K562 (cell line): ENCODE data around the gene ARID4B. TPM values are rescaled to one million over a fixed set of nuclear protein-coding genes. Genes with fewer than 3 reads are reported as not detected.
A peak's percentile ranks its signal among the peaks of the same experiment; 100 is the strongest.

Source experiments
- BCL6 ChIP-seq: fragments of 250-450 bp; sonication (Bioruptor Pico); IDR thresholded peaks from 2 replicates; pipeline ENCODE4 v1.4.0; 2020
- BRD9 ChIP-seq: fragments of 450-650 bp; IDR thresholded peaks from 2 replicates; pipeline ENCODE4 v1.6.1; 2018; ENCODE audit warnings: low read depth; ENCODE audit not compliant: partially characterized antibody
- MBD2 ChIP-seq: sonication (generic); IDR thresholded peaks from 2 replicates; pipeline ENCODE4 v1.6.1; 2016; ENCODE audit warnings: low read depth, borderline replicate concordance
- POLR2AphosphoS2 ChIP-seq: IDR thresholded peaks from 2 replicates; pipeline ENCODE4 v1.6.1; 2012; ENCODE audit warnings: low read length, improper control_type of control experiment
- PYGO2 ChIP-seq: fragments of 450-650 bp; IDR thresholded peaks from 2 replicates; pipeline ENCODE4 v1.6.1; 2016; ENCODE audit warnings: mild to moderate bottlenecking, missing genetic modification characterization, moderate library complexity, missing compliant biosample characterization
- RAD21 ChIP-seq, 2 experiments: fragments of 250-450 bp in 1 of 2; fragments of 450-650 bp in 1 of 2; sonication (Bioruptor Pico) in 1 of 2; formaldehyde crosslinking in 1 of 2; IDR thresholded peaks in 1 of 2; conservative IDR thresholded peaks in 1 of 2; 2 replicates each; pipeline versions ENCODE4 v1.4.0 to v1.8.0; 2020 to 2022; ENCODE audit warnings: mild to moderate bottlenecking in 2 of 2, moderate library complexity in 1 of 2
- SAFB2 ChIP-seq: fragments of 200-400 bp; formaldehyde crosslinking; IDR thresholded peaks from 2 replicates; pipeline ENCODE4 v1.6.1; 2018; ENCODE audit warnings: borderline replicate concordance, low read length, low read depth, moderate library complexity; ENCODE audit not compliant: severe bottlenecking
- SRSF7 ChIP-seq: fragments of 200-400 bp; formaldehyde crosslinking; optimal IDR thresholded peaks from 2 replicates; pipeline ENCODE3; 2017; ENCODE audit warnings: mild to moderate bottlenecking, low read depth, low read length
- XRCC4 ChIP-seq: IDR thresholded peaks from one replicate; pipeline ENCODE4 v1.6.1; 2011; ENCODE audit not compliant: insufficient read depth, insufficient read length; ENCODE audit errors: extremely low read depth
- ZBTB43 ChIP-seq: sonication (generic); formaldehyde crosslinking; IDR thresholded peaks from 2 replicates; pipeline ENCODE4 v1.8.0; 2023; ENCODE audit warnings: mild to moderate bottlenecking, missing genetic modification reagents
- ZNF282 ChIP-seq: sonication (generic); formaldehyde crosslinking; IDR thresholded peaks from 2 replicates; pipeline ENCODE4 v1.8.1; 2023; ENCODE audit warnings: missing genetic modification reagents
- ZNF518B ChIP-seq: fragments of 250-450 bp; sonication (Bioruptor Pico); IDR thresholded peaks from 2 replicates; pipeline ENCODE4 v1.5.0; 2021; ENCODE audit warnings: mild to moderate bottlenecking, moderate library complexity
- polyA plus RNA-seq, 8 experiments: library from polyadenylated mRNA; depleted of rRNA in 4 of 8; stranded (reverse) in 5 of 8; unstranded in 3 of 8; fragments of >200 nt; fragmentation: Nextera tagmentation in 2 of 8; fragmentation: Illumina TruSeq in 1 of 8; extraction: Ambion mirVana in 2 of 8; extraction: Trizol in 1 of 8; gene quantifications; 2 replicates each; pipeline versions ENCODE4 v1.2.1 to v1.2.3, GENCODE V29; 2011 to 2014; ENCODE audit warnings: inconsistent platforms in 1 of 8, missing spikeins in 1 of 8
- total RNA-seq, 7 experiments: library from RNA; depleted of rRNA in 6 of 7; stranded (reverse); fragments of >200 nt in 6 of 7; fragmentation: Illumina TruSeq in 2 of 7; extraction: Trizol in 2 of 7; gene quantifications; 2 replicates each; pipeline versions ENCODE4 v1.2.1 to v1.2.3, GENCODE V29; 2011 to 2021; ENCODE audit warnings: low replicate concordance in 1 of 7
- TF ChIP-seq, protein P1 (sequence below): fragments of 250-450 bp; sonication (Bioruptor Pico); IDR thresholded peaks from 2 replicates; pipeline ENCODE4 v1.4.0; 2020; ENCODE audit warnings: mild to moderate bottlenecking
- TF ChIP-seq, protein P2 (sequence below): sonication (generic); formaldehyde crosslinking; IDR thresholded peaks from 2 replicates; pipeline ENCODE4 v1.8.0; 2023; ENCODE audit warnings: missing genetic modification reagents, mild to moderate bottlenecking, borderline replicate concordance

Gene ARID4B
- total and polyA plus RNA-seq, 9 of the 15 experiments (the other 6 are each of a cell fraction or from before 2014, with no cell fraction given): 8.4 to 38.9 (median 18.5) TPM

- TF ChIP-seq BCL6 (CRISPR knock-in tag) (no peak), SRSF7 (no peak), XRCC4 (no peak), RAD21 (CRISPR knock-in tag; conservative IDR thresholded peaks at IDR 0.05 in 1 of 2, IDR thresholded peaks at IDR 0.05 in 1 of 2) (no peak; a peak in 1 of 4 replicates), MBD2 (no peak; the same call in 1 of the 2 replicates), SAFB2 (no peak), PYGO2 (tag) (no peak), ZNF282 (CRISPR knock-in tag) (no peak), ZBTB43 (no peak), ZNF518B (CRISPR knock-in tag) (no peak), POLR2AphosphoS2 (peak; percentile 93), BRD9 (no peak)
- TF ChIP-seq, protein P1, sequence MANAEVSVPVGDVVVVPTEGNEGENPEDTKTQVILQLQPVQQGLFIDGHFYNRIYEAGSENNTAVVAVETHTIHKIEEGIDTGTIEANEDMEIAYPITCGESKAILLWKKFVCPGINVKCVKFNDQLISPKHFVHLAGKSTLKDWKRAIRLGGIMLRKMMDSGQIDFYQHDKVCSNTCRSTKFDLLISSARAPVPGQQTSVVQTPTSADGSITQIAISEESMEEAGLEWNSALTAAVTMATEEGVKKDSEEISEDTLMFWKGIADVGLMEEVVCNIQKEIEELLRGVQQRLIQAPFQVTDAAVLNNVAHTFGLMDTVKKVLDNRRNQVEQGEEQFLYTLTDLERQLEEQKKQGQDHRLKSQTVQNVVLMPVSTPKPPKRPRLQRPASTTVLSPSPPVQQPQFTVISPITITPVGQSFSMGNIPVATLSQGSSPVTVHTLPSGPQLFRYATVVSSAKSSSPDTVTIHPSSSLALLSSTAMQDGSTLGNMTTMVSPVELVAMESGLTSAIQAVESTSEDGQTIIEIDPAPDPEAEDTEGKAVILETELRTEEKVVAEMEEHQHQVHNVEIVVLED (CRISPR knock-in tag): no peak
- TF ChIP-seq, protein P2, sequence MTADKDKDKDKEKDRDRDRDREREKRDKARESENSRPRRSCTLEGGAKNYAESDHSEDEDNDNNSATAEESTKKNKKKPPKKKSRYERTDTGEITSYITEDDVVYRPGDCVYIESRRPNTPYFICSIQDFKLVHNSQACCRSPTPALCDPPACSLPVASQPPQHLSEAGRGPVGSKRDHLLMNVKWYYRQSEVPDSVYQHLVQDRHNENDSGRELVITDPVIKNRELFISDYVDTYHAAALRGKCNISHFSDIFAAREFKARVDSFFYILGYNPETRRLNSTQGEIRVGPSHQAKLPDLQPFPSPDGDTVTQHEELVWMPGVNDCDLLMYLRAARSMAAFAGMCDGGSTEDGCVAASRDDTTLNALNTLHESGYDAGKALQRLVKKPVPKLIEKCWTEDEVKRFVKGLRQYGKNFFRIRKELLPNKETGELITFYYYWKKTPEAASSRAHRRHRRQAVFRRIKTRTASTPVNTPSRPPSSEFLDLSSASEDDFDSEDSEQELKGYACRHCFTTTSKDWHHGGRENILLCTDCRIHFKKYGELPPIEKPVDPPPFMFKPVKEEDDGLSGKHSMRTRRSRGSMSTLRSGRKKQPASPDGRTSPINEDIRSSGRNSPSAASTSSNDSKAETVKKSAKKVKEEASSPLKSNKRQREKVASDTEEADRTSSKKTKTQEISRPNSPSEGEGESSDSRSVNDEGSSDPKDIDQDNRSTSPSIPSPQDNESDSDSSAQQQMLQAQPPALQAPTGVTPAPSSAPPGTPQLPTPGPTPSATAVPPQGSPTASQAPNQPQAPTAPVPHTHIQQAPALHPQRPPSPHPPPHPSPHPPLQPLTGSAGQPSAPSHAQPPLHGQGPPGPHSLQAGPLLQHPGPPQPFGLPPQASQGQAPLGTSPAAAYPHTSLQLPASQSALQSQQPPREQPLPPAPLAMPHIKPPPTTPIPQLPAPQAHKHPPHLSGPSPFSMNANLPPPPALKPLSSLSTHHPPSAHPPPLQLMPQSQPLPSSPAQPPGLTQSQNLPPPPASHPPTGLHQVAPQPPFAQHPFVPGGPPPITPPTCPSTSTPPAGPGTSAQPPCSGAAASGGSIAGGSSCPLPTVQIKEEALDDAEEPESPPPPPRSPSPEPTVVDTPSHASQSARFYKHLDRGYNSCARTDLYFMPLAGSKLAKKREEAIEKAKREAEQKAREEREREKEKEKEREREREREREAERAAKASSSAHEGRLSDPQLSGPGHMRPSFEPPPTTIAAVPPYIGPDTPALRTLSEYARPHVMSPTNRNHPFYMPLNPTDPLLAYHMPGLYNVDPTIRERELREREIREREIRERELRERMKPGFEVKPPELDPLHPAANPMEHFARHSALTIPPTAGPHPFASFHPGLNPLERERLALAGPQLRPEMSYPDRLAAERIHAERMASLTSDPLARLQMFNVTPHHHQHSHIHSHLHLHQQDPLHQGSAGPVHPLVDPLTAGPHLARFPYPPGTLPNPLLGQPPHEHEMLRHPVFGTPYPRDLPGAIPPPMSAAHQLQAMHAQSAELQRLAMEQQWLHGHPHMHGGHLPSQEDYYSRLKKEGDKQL (CRISPR knock-in tag): no peak; the same call in 1 of the 2 replicates
These were observed 39.3 kb upstream of the ARID4B start, which contains the start of gene TBCE (continued) for GRCh38 chr1:235367000-235367908.
